Psoas muscle (tissue), 8 donors: ENCODE results near the gene TBPL1. TPM values are rescaled to one million over a fixed set of nuclear protein-coding genes. Genes with fewer than 3 reads are reported as not detected.

ENCODE experiments used
- ATAC-seq, 4 donors: fragments of 200-7000 bp; cut with Tn5 transposase; one replicate each; pipeline ENCODE4 v1.9.1; 2020; ENCODE audit warnings: moderate library complexity in 3 of 4, mild to moderate bottlenecking in 2 of 4
- DNase-seq, 2 donors: peaks; one replicate each; pipeline ENCODE4 v3.0.0-alpha.2; 2020
- H3K27ac ChIP-seq: fragments of 200-600 bp; one replicate; pipeline ENCODE4 v1.8.0; 2022
- H3K27me3 ChIP-seq, 3 donors: fragments of 200-600 bp in 1 of 3; one replicate each; pipeline versions ENCODE4 v1.6.1 to v1.8.0; 2013 to 2022; ENCODE audit warnings: low read length in 2 of 3, mild to moderate bottlenecking in 2 of 3, moderate library complexity in 1 of 3; ENCODE audit not compliant: insufficient read depth in 3 of 3
- H3K36me3 ChIP-seq, 2 donors: fragments of 200-600 bp in 1 of 2; one replicate each; pipeline versions ENCODE4 v1.6.1 to v1.8.0; 2013 to 2022; ENCODE audit warnings: low read depth in 1 of 2, mild to moderate bottlenecking in 1 of 2, moderate library complexity in 1 of 2; ENCODE audit not compliant: insufficient read depth in 1 of 2
- H3K4me1 ChIP-seq: fragments of 200-600 bp; one replicate; pipeline ENCODE4 v1.8.0; 2022
- H3K4me3 ChIP-seq: fragments of 200-600 bp; one replicate; pipeline ENCODE4 v1.8.0; 2022; ENCODE audit warnings: mild to moderate bottlenecking
- H3K9me3 ChIP-seq: fragments of 200-600 bp; one replicate; pipeline ENCODE4 v1.8.0; 2022
- CTCF ChIP-seq: fragments of 200-600 bp; IDR thresholded peaks from one replicate; pipeline ENCODE4 v1.8.0; 2022; ENCODE audit warnings: antibody characterized with exemption
- WGBS, 3 donors: extraction: QIAGEN DNeasy Blood & Tissue Kit; methylation state at CpG; one replicate each; pipeline versions ENCODE4 v1.1.6 to v1.1.7; 2013; 5-methylcytosine and 5-hydroxymethylcytosine counted together
- intact Hi-C, 2 donors: fragments of 100-400 bp; cut with DNase I; formaldehyde crosslinking; loops; one replicate each; pipeline versions ENCODE4 v1.11.0 to v1.14.2; 2022
- polyA plus RNA-seq, 3 donors: library from polyadenylated mRNA; stranded (reverse); fragments of 200-250 nt; gene quantifications; one replicate each; pipeline ENCODE4 v1.2.3, GENCODE V29; 2013
- total RNA-seq, 4 donors: library from RNA; stranded (reverse); fragmentation: NEBNext Ultra II Directional in 2 of 4; extraction: Animal tissue kit (Norgen Biotek cat#: 25700) in 2 of 4; gene quantifications; one replicate each; pipeline versions ENCODE4 v1.2.1 to v1.2.4, GENCODE V29; 2021 to 2023
- donor health status: healthy with polysubstance abuse.
- donor health status: DM: no; HTN: no; CAD: no; lungs with moderate emphysema.
- donor health status: Bipolar disorder and iron deficiency.
- donor health status: healthy.
- donor health status: DM: yes; HTN: yes; CAD: no.
- donor health status: DM: no; HTN: no; CAD: no.
- donor health status: DM: no; HTN: no; CAD: no.
- donor health status: DM: yes; HTN: yes; CAD: no.

Gene TBPL1
- total and polyA plus RNA-seq, 7 donors = 7.5 to 17.7 (median 11.0) TPM

GRCh38 chr6:133969285-133969920, 16.4 kb downstream of the TBPL1 start:
- ATAC-seq (no peak), DNase-seq (no peak)
- peaks cover 21% of the 10 kb centered on the region for H3K4me1 ChIP-seq
- WGBS, 3 donors = 84 to 92% (median 87%) methylated on average over 1 of the region's 1 CpG
- no peaks in the 10 kb centered on the region for H3K36me3 ChIP-seq
- H3K27ac ChIP-seq = no peak overlapping the region
- no peak for TF ChIP-seq CTCF
- H3K9me3 ChIP-seq = no peaks in the 10 kb centered on the region
- H3K27me3 ChIP-seq = no peaks in the 10 kb centered on the region
- intact Hi-C loops = no loop called here
- H3K4me3 ChIP-seq = no peak overlapping the region

- no peak for TF ChIP-seq CTCF
- 75 to 80% (median 80%) methylated on average over 2 of the region's 2 CpGs for WGBS, 3 donors
- DNase-seq (no peak), ATAC-seq (no peak)
- Histone ChIP-seq H3K27ac (no peak overlapping the region), H3K4me1 (peaks cover 21% of the 10 kb centered on the region), H3K36me3 (no peaks in the 10 kb centered on the region), H3K9me3 (no peaks in the 10 kb centered on the region), H3K27me3 (no peaks in the 10 kb centered on the region), H3K4me3 (no peak overlapping the region)
- intact Hi-C loops = loop anchor here in 1 of 2 donors (5.0 kb wide), 1 partner anchor 48 kb away; no protein-coding TSS in a partner anchor
Observed at GRCh38 chr6:133969921-133970295, 16.9 kb downstream of the TBPL1 start.

- intact Hi-C loops = loop anchor here (2.0 to 5.0 kb wide), 3 partner anchors 50 to 125 kb away; no protein-coding TSS in a partner anchor
- no peak overlapping the region for H3K27ac ChIP-seq
- peaks cover 21% of the 10 kb centered on the region for H3K4me1 ChIP-seq
- no peak for ATAC-seq
- no peaks in the 10 kb centered on the region for H3K27me3 ChIP-seq
- no peaks in the 10 kb centered on the region for H3K36me3 ChIP-seq
- H3K9me3 ChIP-seq = no peaks in the 10 kb centered on the region
- DNase-seq = no peak
- TF ChIP-seq CTCF = no peak
- WGBS, 3 donors = 59 to 83% (median 80%) methylated on average over 1 of the region's 1 CpG
- no peak overlapping the region for H3K4me3 ChIP-seq
Observed at GRCh38 chr6:133971861-133972260, 18.8 kb downstream of the TBPL1 start.

GRCh38 chr6:133972388-133972787, 19.4 kb downstream of the TBPL1 start:
- Histone ChIP-seq H3K27ac (no peak overlapping the region), H3K4me3 (no peak overlapping the region), H3K27me3 (no peaks in the 10 kb centered on the region), H3K36me3 (no peaks in the 10 kb centered on the region), H3K9me3 (no peaks in the 10 kb centered on the region), H3K4me1 (peaks cover 22% of the 10 kb centered on the region)
- TF ChIP-seq CTCF = no peak
- WGBS, 3 donors = 43 to 64% (median 63%) methylated on average over 2 of the region's 2 CpGs
- intact Hi-C loops = loop anchor here (2.0 to 5.0 kb wide), 3 partner anchors 50 to 124 kb away; no protein-coding TSS in a partner anchor
- peak in 1 of 4 donors; percentile 61 for ATAC-seq
- DNase-seq = no peak
